ENCODE data around the gene ELN. TPM values are rescaled to one million over a fixed set of nuclear protein-coding genes. Genes with fewer than 3 reads are reported as not detected.

Gene ELN
- total and polyA plus RNA-seq, 2 of the 8 experiments (the other 6 are each of a cell fraction or from before 2014, with no cell fraction given) = 5.1 to 5.6 TPM

GRCh38 chr7:73986158-73986631 lies 41.8 kb upstream of the ELN start:
- Histone ChIP-seq H2BK120ac (replicated peaks; ENCODE audit: low read depth, low read length) (no peak overlapping the region), H3K56ac (replicated peaks; ENCODE audit: insufficient read length, low read depth, low read length) (no peak overlapping the region), H4K5ac (ENCODE audit: insufficient read length, low read depth, low read length) (no peak overlapping the region), H2AK5ac (ENCODE audit: low read depth, low read length) (no peak overlapping the region), H2AFZ (ENCODE audit: low read length) (no peak overlapping the region), H4K20me1 (replicated peaks in 1 of 2; ENCODE audit: control insufficient read depth in 1 of 2, insufficient read depth in 2 of 2, low read length in 2 of 2) (no peaks in the 10 kb centered on the region), H3K79me2 (ENCODE audit: control insufficient read depth in 1 of 2, insufficient read depth in 2 of 2, low read length in 2 of 2) (no peaks in the 10 kb centered on the region), H2BK15ac (ENCODE audit: low read length) (peak overlapping the region; percentile 61; the same call in 1 of the 2 replicates), H3K4ac (replicated peaks; ENCODE audit: insufficient read length, low read depth, low read length) (no peak overlapping the region), H4K8ac (ENCODE audit: extremely low read depth, insufficient read depth, low read length) (no peak overlapping the region), H3K36me3 (ENCODE audit: control insufficient read depth in 2 of 4, insufficient read depth in 4 of 4, low read length in 3 of 4) (no peaks in the 10 kb centered on the region), H2BK12ac (ENCODE audit: low read depth, low read length) (0 out of 2 replicates have a peak overlapping the region, but pooled peaks have one; percentile 17), H3K23ac (ENCODE audit: insufficient read length) (no peak overlapping the region), H3K9ac (replicated peaks in 1 of 4; ENCODE audit: extremely low read depth in 1 of 4, low read depth in 3 of 4, low read length in 3 of 4) (no peak overlapping the region), H3K14ac (ENCODE audit: insufficient read length) (no peak overlapping the region), H3K27me3 (replicated peaks in 1 of 4; ENCODE audit: control insufficient read depth in 3 of 4, extremely low read depth in 1 of 4, insufficient read depth in 3 of 4, low read length in 3 of 4) (no peaks in the 10 kb centered on the region), H2BK5ac (ENCODE audit: low read depth, low read length) (no peak overlapping the region), H3K4me1 (replicated peaks in 1 of 4; ENCODE audit: control insufficient read depth in 3 of 4, insufficient read depth in 4 of 4, low read length in 3 of 4) (no peaks in the 10 kb centered on the region; a peak in 1 of 7 replicates), H4K91ac (replicated peaks; ENCODE audit: insufficient read length, low read length) (peak overlapping the region; percentile 17), H3K18ac (ENCODE audit: extremely low read depth, low read length) (no peak overlapping the region), H2BK20ac (ENCODE audit: low read length) (no peak overlapping the region), H3K4me3 (ENCODE audit: extremely low read depth in 1 of 4, insufficient read depth in 2 of 4, low read depth in 3 of 4, low read length in 4 of 4) (no peak overlapping the region), H3K4me2 (ENCODE audit: insufficient read depth in 1 of 2, low read depth in 2 of 2, low read length in 2 of 2) (no peak overlapping the region), H3K23me2 (ENCODE audit: low read depth, low read length) (no peaks in the 10 kb centered on the region), H3K79me1 (ENCODE audit: low read depth, low read length) (no peaks in the 10 kb centered on the region), H3K9me3 (ENCODE audit: insufficient read depth in 2 of 2, low read depth in 1 of 2, low read length in 1 of 2) (no peaks in the 10 kb centered on the region), H3K27ac (ENCODE audit: low read depth, low read length) (no peak overlapping the region)
- ChIA-PET CTCF (ENCODE audit: partially characterized antibody) (interaction anchor here (1.6 to 5.1 kb wide), 2 partner anchors 10 to 39 kb away, joined by 7 to 32 read pairs; no protein-coding TSS in a partner anchor), POLR2A (ENCODE audit: partially characterized antibody) (no interaction called here)
- no peak for TF ChIP-seq ATF2 (IDR thresholded peaks at IDR 0.05; ENCODE audit: low read length)
- TF ChIP-seq TAF7 (optimal IDR thresholded peaks at IDR 0.05; ENCODE audit: borderline replicate concordance, low read depth, low read length) = no peak
- TF ChIP-seq E2F6 (IDR thresholded peaks at IDR 0.05) = no peak
- no peak for TF ChIP-seq NRF1 (IDR thresholded peaks at IDR 0.05; ENCODE audit: low read depth, low read length)
- TF ChIP-seq MAFK (IDR thresholded peaks at IDR 0.05; ENCODE audit: low read depth, low read length) = no peak
- no peak for TF ChIP-seq SUZ12 (IDR thresholded peaks at IDR 0.05; ENCODE audit: low read length)
- no peak for TF ChIP-seq GABPA (IDR thresholded peaks at IDR 0.05; ENCODE audit: borderline replicate concordance, insufficient read depth, low read length)
- TF ChIP-seq KDM5A (IDR thresholded peaks at IDR 0.05; ENCODE audit: low read length) = no peak
- no peak for TF ChIP-seq CHD1 (IDR thresholded peaks at IDR 0.05; ENCODE audit: low read depth, low read length)
- no peak for DNase-seq (ENCODE audit: low read depth in 1 of 2, low spot score in 2 of 2)
- no peak for FAIRE-seq
- 86% methylated on average over 6 of the region's 17 CpGs; no CpG with 5 or more reads in 1 of the 2 experiments for WGBS, 2 experiments (ENCODE audit: extremely low coverage in 1 of 2, insufficient coverage in 1 of 2, insufficient read length in 1 of 2, insufficient replicate concordance in 2 of 2, low coverage in 1 of 2, low lambda C conversion rate in 2 of 2, missing lambda C conversion rate in 1 of 2)
